ENCODE data around the gene NDUFS3.

- TF ChIP-seq CTCF (IDR thresholded peaks at IDR 0.05) (no peak), POLR2AphosphoS5 (IDR thresholded peaks at IDR 0.05; ENCODE audit: low read depth, low read length) (no peak), SIN3A (IDR thresholded peaks at IDR 0.05; ENCODE audit: borderline replicate concordance, insufficient read depth, low read depth, low read length) (no peak)
- TF ChIP-seq, protein P1, sequence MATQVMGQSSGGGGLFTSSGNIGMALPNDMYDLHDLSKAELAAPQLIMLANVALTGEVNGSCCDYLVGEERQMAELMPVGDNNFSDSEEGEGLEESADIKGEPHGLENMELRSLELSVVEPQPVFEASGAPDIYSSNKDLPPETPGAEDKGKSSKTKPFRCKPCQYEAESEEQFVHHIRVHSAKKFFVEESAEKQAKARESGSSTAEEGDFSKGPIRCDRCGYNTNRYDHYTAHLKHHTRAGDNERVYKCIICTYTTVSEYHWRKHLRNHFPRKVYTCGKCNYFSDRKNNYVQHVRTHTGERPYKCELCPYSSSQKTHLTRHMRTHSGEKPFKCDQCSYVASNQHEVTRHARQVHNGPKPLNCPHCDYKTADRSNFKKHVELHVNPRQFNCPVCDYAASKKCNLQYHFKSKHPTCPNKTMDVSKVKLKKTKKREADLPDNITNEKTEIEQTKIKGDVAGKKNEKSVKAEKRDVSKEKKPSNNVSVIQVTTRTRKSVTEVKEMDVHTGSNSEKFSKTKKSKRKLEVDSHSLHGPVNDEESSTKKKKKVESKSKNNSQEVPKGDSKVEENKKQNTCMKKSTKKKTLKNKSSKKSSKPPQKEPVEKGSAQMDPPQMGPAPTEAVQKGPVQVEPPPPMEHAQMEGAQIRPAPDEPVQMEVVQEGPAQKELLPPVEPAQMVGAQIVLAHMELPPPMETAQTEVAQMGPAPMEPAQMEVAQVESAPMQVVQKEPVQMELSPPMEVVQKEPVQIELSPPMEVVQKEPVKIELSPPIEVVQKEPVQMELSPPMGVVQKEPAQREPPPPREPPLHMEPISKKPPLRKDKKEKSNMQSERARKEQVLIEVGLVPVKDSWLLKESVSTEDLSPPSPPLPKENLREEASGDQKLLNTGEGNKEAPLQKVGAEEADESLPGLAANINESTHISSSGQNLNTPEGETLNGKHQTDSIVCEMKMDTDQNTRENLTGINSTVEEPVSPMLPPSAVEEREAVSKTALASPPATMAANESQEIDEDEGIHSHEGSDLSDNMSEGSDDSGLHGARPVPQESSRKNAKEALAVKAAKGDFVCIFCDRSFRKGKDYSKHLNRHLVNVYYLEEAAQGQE (IDR thresholded peaks at IDR 0.05; ENCODE audit: insufficient read depth in 1 of 2, low read depth in 2 of 2, low read length in 1 of 2), result no peak
Measured at GRCh38 chr11:47571895-47572294, 7.0 kb upstream of the NDUFS3 start.
